GM12878 (cell line): ENCODE measurements around the gene EMSY.

Experiments
- BCLAF1 ChIP-seq: fragments of 450-650 bp; IDR thresholded peaks from 2 replicates; pipeline ENCODE4 v1.6.1; 2017; ENCODE audit warnings: antibody characterized with exemption, mild to moderate bottlenecking, moderate library complexity
- CTCF ChIP-seq, 3 experiments: IDR thresholded peaks in 2 of 3; conservative IDR thresholded peaks in 1 of 3; 2 replicates each; pipeline ENCODE4 v1.5.1; 2011; ENCODE audit warnings: low read depth in 3 of 3, low read length in 3 of 3, mild to moderate bottlenecking in 3 of 3, control low read depth in 2 of 3, moderate library complexity in 2 of 3, inconsistent platforms in 1 of 3, mixed read lengths in 1 of 3; ENCODE audit not compliant: control insufficient read depth in 2 of 3, insufficient read depth in 1 of 3; ENCODE audit errors: extremely low read depth in 1 of 3
- FOXK2 ChIP-seq: fragments of 450-650 bp; IDR thresholded peaks from 2 replicates; pipeline ENCODE4 v1.6.1; 2017; ENCODE audit warnings: mild to moderate bottlenecking, moderate library complexity
- HDGF ChIP-seq: fragments of 450-650 bp; IDR thresholded peaks from 2 replicates; pipeline ENCODE4 v1.6.1; 2016; ENCODE audit warnings: antibody characterized with exemption
- LARP7 ChIP-seq: fragments of 450-650 bp; IDR thresholded peaks from 2 replicates; pipeline ENCODE4 v1.6.1; 2017; ENCODE audit warnings: mild to moderate bottlenecking
- MEF2B ChIP-seq: fragments of 450-650 bp; IDR thresholded peaks from 2 replicates; pipeline ENCODE4 v1.6.1; 2018; ENCODE audit warnings: mild to moderate bottlenecking, moderate library complexity; ENCODE audit not compliant: partially characterized antibody, poor library complexity, severe bottlenecking
- NRF1 ChIP-seq: conservative IDR thresholded peaks from 2 replicates; pipeline ENCODE4 v1.6.1; 2011; ENCODE audit warnings: mild to moderate bottlenecking, low read depth, low read length, improper control_type of control experiment
- POLR2A ChIP-seq: IDR thresholded peaks from 2 replicates; pipeline ENCODE4 v1.6.1; 2011; ENCODE audit warnings: low read depth, mild to moderate bottlenecking, low read length
- POLR2AphosphoS5 ChIP-seq: IDR thresholded peaks from 2 replicates; pipeline ENCODE4 v1.6.1; 2011; ENCODE audit warnings: mild to moderate bottlenecking, low read length, inconsistent platforms
- POU2F2 ChIP-seq: IDR thresholded peaks from 3 replicates; pipeline ENCODE4 v1.6.1; 2011; ENCODE audit warnings: low read depth, mild to moderate bottlenecking, low read length, borderline replicate concordance
- RAD21 ChIP-seq: IDR thresholded peaks from 2 replicates; pipeline ENCODE4 v1.6.1; 2011; ENCODE audit warnings: mild to moderate bottlenecking, low read depth, low read length, moderate library complexity; ENCODE audit not compliant: insufficient read depth
- RCOR1 ChIP-seq: conservative IDR thresholded peaks from 2 replicates; pipeline ENCODE4 v1.6.1; 2012; ENCODE audit warnings: low read depth, low read length, improper control_type of control experiment
- SIX5 ChIP-seq: IDR thresholded peaks from 2 replicates; pipeline ENCODE4 v1.6.1; 2011; ENCODE audit warnings: mild to moderate bottlenecking, low read depth, low read length, moderate library complexity; ENCODE audit not compliant: severe bottlenecking
- ZNF274 ChIP-seq: IDR thresholded peaks from one replicate; pipeline ENCODE4 v1.8.0; 2011; ENCODE audit not compliant: insufficient read length, insufficient read depth

DNA sequence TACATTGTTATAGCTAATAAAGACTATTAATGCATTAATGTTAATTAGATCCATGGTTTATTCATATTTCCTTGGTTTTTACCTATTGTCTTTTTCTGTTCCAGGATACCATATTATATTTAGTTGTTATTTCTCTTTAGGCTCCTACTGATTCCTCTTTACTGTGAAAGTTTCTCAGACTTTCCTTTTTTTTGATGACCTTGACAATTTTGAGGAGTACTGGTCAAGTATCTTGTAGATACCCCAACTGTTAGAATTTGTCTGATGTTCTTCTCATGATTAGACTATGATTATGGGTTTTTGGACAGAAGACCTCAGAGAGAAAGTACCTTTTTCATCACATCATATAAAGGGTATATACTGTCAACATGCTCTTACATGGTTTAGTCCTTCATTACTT is 26.6 kb downstream of the EMSY start:
- no peak for TF ChIP-seq CTCF (IDR thresholded peaks at IDR 0.05 in 2 of 3, conservative IDR thresholded peaks at IDR 0.05 in 1 of 3; ENCODE audit: control insufficient read depth in 2 of 3, extremely low read depth in 1 of 3, insufficient read depth in 1 of 3, low read depth in 3 of 3, low read length in 3 of 3)
- TF ChIP-seq RAD21 = no peak
- TF ChIP-seq FOXK2 = no peak
- TF ChIP-seq NRF1 = no peak
- no peak for TF ChIP-seq POLR2AphosphoS5
- TF ChIP-seq HDGF = no peak
- no peak for TF ChIP-seq LARP7
- no peak for TF ChIP-seq RCOR1
- TF ChIP-seq POLR2A = no peak
- no peak for TF ChIP-seq BCLAF1
- no peak for TF ChIP-seq MEF2B
- TF ChIP-seq ZNF274 = no peak
- no peak for TF ChIP-seq SIX5
- no peak for TF ChIP-seq POU2F2
